ENCODE data around the gene HSPB7.

GRCh38 chr1:15968172-15968571, 49.7 kb downstream of the HSPB7 start:
- no peak for TF ChIP-seq CTCF (IDR thresholded peaks at IDR 0.05)
- TF ChIP-seq EZH2 (IDR thresholded peaks at IDR 0.05) = no peak
